OCI-LY7 (cell line): Measurements from ENCODE around the gene RIOK2. TPM values are rescaled to one million over a fixed set of nuclear protein-coding genes. Genes with fewer than 3 reads are reported as not detected.

Source experiments
- BruUV-seq: library from RNA; stranded (reverse); fragments of 400-500 nt; replicated peaks from 2 replicates; lab custom pipeline; 2021; lab: Mats Ljungman, UMichigan
- CTCF ChIA-PET: fragments of 300-600 bp; sonication (Branson Sonifier 250); formaldehyde crosslinking; loops from one replicate; lab custom pipeline; 2022; ENCODE audit warnings: antibody characterized with exemption; ENCODE audit not compliant: unreplicated experiment; lab: Charles Lee
- POLR2A ChIA-PET: fragments of 300-600 bp; sonication (Branson Sonifier 250); formaldehyde crosslinking; loops from one replicate; lab custom pipeline; 2022; ENCODE audit warnings: antibody characterized with exemption; lab: Charles Lee
- DNase-seq: peaks from one replicate; pipeline ENCODE4 v3.0.0-alpha.2; 2015; ENCODE audit warnings: low spot score
- H2AFZ ChIP-seq: fragments of 200-600 bp; sonication (generic), shearing (Covaris generic); 2 replicates; pipeline ENCODE4 v1.6.1; 2014; ENCODE audit warnings: mild to moderate bottlenecking, antibody characterized with exemption, low read length, moderate library complexity
- H3K27ac ChIP-seq: fragments of 200-600 bp; sonication (generic); 2 replicates; pipeline ENCODE4 v1.5.1; 2014; ENCODE audit warnings: mixed run types, low read depth, mild to moderate bottlenecking, moderate library complexity, low read length, inconsistent platforms; ENCODE audit not compliant: poor library complexity, severe bottlenecking
- H3K36me3 ChIP-seq: fragments of 200-600 bp; sonication (generic); 2 replicates; pipeline ENCODE4 v1.6.1; 2014; ENCODE audit warnings: mild to moderate bottlenecking, antibody characterized with exemption, low read length, moderate library complexity, mixed read lengths; ENCODE audit not compliant: insufficient read depth
- H3K4me1 ChIP-seq: fragments of 200-600 bp; sonication (generic); 2 replicates; pipeline ENCODE4 v1.5.1; 2014; ENCODE audit warnings: mild to moderate bottlenecking, low read length; ENCODE audit not compliant: insufficient read depth, poor library complexity, severe bottlenecking
- H3K4me2 ChIP-seq: fragments of 200-600 bp; sonication (generic); 2 replicates; pipeline ENCODE4 v1.6.1; 2014; ENCODE audit warnings: mild to moderate bottlenecking, low read length
- H3K4me3 ChIP-seq: fragments of 200-600 bp; sonication (generic); 2 replicates; pipeline ENCODE4 v1.5.1; 2014; ENCODE audit warnings: mild to moderate bottlenecking, low read depth, low read length; ENCODE audit not compliant: poor library complexity, severe bottlenecking
- H3K79me2 ChIP-seq: fragments of 200-600 bp; sonication (generic); 2 replicates; pipeline ENCODE4 v1.6.1; 2016; ENCODE audit warnings: low read depth, mild to moderate bottlenecking, low read length, moderate library complexity, mixed read lengths; ENCODE audit not compliant: insufficient read depth
- H3K9me2 ChIP-seq: fragments of 200-600 bp; sonication (generic); 2 replicates; pipeline ENCODE4 v1.6.1; 2016; ENCODE audit warnings: mild to moderate bottlenecking, low read length, mixed read lengths; ENCODE audit not compliant: insufficient read depth
- H3K9me3 ChIP-seq: fragments of 200-600 bp; sonication (generic); 2 replicates; pipeline ENCODE4 v1.6.1; 2014; ENCODE audit warnings: mild to moderate bottlenecking, mixed run types, low read length, mixed read lengths
- H4K20me1 ChIP-seq: fragments of 200-600 bp; sonication (generic); 2 replicates; pipeline ENCODE4 v1.6.1; 2014; ENCODE audit warnings: mild to moderate bottlenecking, antibody characterized with exemption, low read length, moderate library complexity, mixed read lengths; ENCODE audit not compliant: insufficient read depth
- EZH2phosphoT487 ChIP-seq: fragments of 200-600 bp; sonication (generic); IDR thresholded peaks from 2 replicates; pipeline ENCODE4 v1.6.1; 2018; ENCODE audit warnings: low read depth, borderline replicate concordance, mild to moderate bottlenecking, mixed run types, antibody characterized with exemption, low read length, moderate library complexity, mixed read lengths
- intact Hi-C: fragments of 100-400 bp; cut with micrococcal nuclease; formaldehyde crosslinking; loops from one replicate; pipeline ENCODE4 v1.10.0; 2022; ENCODE audit not compliant: unreplicated experiment
- small RNA-seq: library from RNA; depleted of rRNA; stranded (forward); fragments of <200 nt; gene quantifications from one replicate; pipeline ENCODE3, GENCODE V24; 2014
- total RNA-seq, 2 experiments: library from RNA; depleted of rRNA in 1 of 2; stranded (reverse); fragments of >200 nt in 1 of 2; shearing (Covaris generic) in 1 of 2; gene quantifications; 2 replicates each; pipeline ENCODE4 v1.2.3, GENCODE V29; 2014 to 2022
- TF ChIP-seq, protein P1 (sequence below): fragments of 200-600 bp; sonication (generic); conservative IDR thresholded peaks from 2 replicates; pipeline ENCODE4 v1.5.1; 2014; ENCODE audit warnings: mild to moderate bottlenecking, antibody characterized with exemption, low read length, moderate library complexity, mixed read lengths

Gene RIOK2
- total RNA-seq, 2 experiments from 2014 or later, result 21.9 to 41.3 TPM

GRCh38 chr5:97111616-97112015 lies 71.4 kb downstream of the RIOK2 start:
- ChIA-PET CTCF (no interaction called here), POLR2A (interaction anchor here (1.0 to 1.2 kb wide), 2 partner anchors 10 to 27 kb away, joined by 3 to 4 read pairs; no protein-coding TSS in a partner anchor)
- no peaks in the 10 kb centered on the region for H3K36me3 ChIP-seq
- DNase-seq, result no peak
- no peak overlapping the region for H3K27ac ChIP-seq
- no peaks in the 10 kb centered on the region for H3K9me3 ChIP-seq
- H3K9me2 ChIP-seq, result no peaks in the 10 kb centered on the region
- H3K4me1 ChIP-seq, result no peaks in the 10 kb centered on the region
- H4K20me1 ChIP-seq, result no peaks in the 10 kb centered on the region
- H2AFZ ChIP-seq, result peak overlapping the region; percentile 1; the same call in 1 of the 2 replicates
- no TSS peak for BruUV-seq
- H3K4me3 ChIP-seq, result no peak overlapping the region
- intact Hi-C loops, result no loop called here
- no peak for TF ChIP-seq EZH2phosphoT487
- TF ChIP-seq, protein P1, sequence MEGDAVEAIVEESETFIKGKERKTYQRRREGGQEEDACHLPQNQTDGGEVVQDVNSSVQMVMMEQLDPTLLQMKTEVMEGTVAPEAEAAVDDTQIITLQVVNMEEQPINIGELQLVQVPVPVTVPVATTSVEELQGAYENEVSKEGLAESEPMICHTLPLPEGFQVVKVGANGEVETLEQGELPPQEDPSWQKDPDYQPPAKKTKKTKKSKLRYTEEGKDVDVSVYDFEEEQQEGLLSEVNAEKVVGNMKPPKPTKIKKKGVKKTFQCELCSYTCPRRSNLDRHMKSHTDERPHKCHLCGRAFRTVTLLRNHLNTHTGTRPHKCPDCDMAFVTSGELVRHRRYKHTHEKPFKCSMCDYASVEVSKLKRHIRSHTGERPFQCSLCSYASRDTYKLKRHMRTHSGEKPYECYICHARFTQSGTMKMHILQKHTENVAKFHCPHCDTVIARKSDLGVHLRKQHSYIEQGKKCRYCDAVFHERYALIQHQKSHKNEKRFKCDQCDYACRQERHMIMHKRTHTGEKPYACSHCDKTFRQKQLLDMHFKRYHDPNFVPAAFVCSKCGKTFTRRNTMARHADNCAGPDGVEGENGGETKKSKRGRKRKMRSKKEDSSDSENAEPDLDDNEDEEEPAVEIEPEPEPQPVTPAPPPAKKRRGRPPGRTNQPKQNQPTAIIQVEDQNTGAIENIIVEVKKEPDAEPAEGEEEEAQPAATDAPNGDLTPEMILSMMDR, result no peak
- no peak overlapping the region for H3K4me2 ChIP-seq
- no peaks in the 10 kb centered on the region for H3K79me2 ChIP-seq

GRCh38 chr5:97111004-97111403 lies 72.0 kb downstream of the RIOK2 start:
- BruUV-seq, result no TSS peak
- TF ChIP-seq, protein P1, result no peak
- TF ChIP-seq EZH2phosphoT487, result no peak
- Histone ChIP-seq H3K36me3 (no peaks in the 10 kb centered on the region), H3K4me3 (no peak overlapping the region), H3K9me2 (no peaks in the 10 kb centered on the region), H2AFZ (no peak overlapping the region), H3K79me2 (no peaks in the 10 kb centered on the region), H4K20me1 (no peaks in the 10 kb centered on the region), H3K4me1 (no peaks in the 10 kb centered on the region), H3K9me3 (no peaks in the 10 kb centered on the region), H3K27ac (no peak overlapping the region), H3K4me2 (no peak overlapping the region)
- DNase-seq, result no peak
- ChIA-PET POLR2A (interaction anchor here (1.0 to 1.2 kb wide), 2 partner anchors 9 to 28 kb away, joined by 3 to 4 read pairs; no protein-coding TSS in a partner anchor), CTCF (no interaction called here)
- intact Hi-C loops, result no loop called here

Small RNAs within 50 kb of the gene (small RNA-seq; reads per million reads assigned to genes)
- not detected for gene RNU1-73P

Other genes with a start within 250 kb of the RIOK2 start
- 68.5 and 79.1 TPM in 2 replicates for gene LNPEP, start 247.2 kb downstream of the RIOK2 start, total RNA-seq (2014; rRNA removed; shearing (Covaris generic))
- 116 and 139 TPM in 2 replicates for gene LNPEP, start 247.2 kb downstream of the RIOK2 start, total RNA-seq (2022)
- gene LIX1, start 40.6 kb downstream of the RIOK2 start, total RNA-seq (2014; rRNA removed; shearing (Covaris generic)), result 0.18 and 0.44 TPM in 2 replicates
- gene LIX1, start 40.6 kb downstream of the RIOK2 start, total RNA-seq (2022), result not detected in 2 replicates